WERI-Rb-1 (cell line): ENCODE measurements around the gene ITCH.
"Not testable (repeated sequence)": the region's sequence is repeated elsewhere in the genome, so short reads cannot be mapped to it uniquely, and the experiment has no call there.

Source experiments
- DNase-seq: peaks from one replicate; pipeline ENCODE4 v3.0.0-alpha.2; 2020
- H3K27ac ChIP-seq: fragments of 250-450 bp; sonication (Bioruptor Pico); 2 replicates; pipeline ENCODE4 v1.5.1; 2020; ENCODE audit warnings: mild to moderate bottlenecking, moderate library complexity
- H3K27me3 ChIP-seq: fragments of 250-450 bp; sonication (Bioruptor Pico); 2 replicates; pipeline ENCODE4 v1.5.1; 2021; ENCODE audit warnings: mild to moderate bottlenecking, low read depth, moderate library complexity; ENCODE audit not compliant: insufficient read depth, severe bottlenecking
- H3K36me3 ChIP-seq: fragments of 250-450 bp; sonication (Bioruptor Pico); 2 replicates; pipeline ENCODE4 v1.5.1; 2020; ENCODE audit warnings: mild to moderate bottlenecking, moderate library complexity
- H3K4me3 ChIP-seq: 2 replicates; pipeline ENCODE4 v1.5.1; 2011; ENCODE audit warnings: low read depth, mild to moderate bottlenecking, control low read depth, low read length
- H3K9me3 ChIP-seq: fragments of 250-450 bp; sonication (Bioruptor Pico); 2 replicates; pipeline ENCODE4 v1.5.1; 2021; ENCODE audit warnings: mild to moderate bottlenecking, moderate library complexity; ENCODE audit not compliant: severe bottlenecking
- TF ChIP-seq, protein P1 (sequence below): IDR thresholded peaks from 2 replicates; pipeline ENCODE4 v1.5.1; 2011; ENCODE audit warnings: low read depth, mild to moderate bottlenecking, control low read depth, inconsistent platforms, low read length

Gene ITCH

DNA sequence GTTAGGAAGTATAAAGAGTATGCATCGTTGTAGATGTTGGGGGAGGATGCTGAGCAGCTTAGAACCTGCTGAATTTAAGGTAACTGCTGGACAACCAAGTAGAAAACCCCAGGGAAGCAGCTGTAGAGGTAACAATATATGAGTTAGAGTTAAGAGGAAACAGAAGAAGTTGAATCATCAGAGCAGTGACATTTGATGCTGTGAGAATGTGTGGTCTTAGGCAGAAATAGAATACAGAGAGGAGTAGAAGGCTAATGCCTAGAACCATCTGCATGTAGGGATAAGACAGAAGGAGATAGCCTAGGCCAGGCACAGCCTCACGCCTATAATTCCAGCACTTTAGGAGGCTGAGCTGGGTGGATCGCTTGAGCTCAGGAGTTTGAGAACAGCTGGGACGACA lies 130.6 kb downstream of the ITCH start:
- TF ChIP-seq, protein P1, sequence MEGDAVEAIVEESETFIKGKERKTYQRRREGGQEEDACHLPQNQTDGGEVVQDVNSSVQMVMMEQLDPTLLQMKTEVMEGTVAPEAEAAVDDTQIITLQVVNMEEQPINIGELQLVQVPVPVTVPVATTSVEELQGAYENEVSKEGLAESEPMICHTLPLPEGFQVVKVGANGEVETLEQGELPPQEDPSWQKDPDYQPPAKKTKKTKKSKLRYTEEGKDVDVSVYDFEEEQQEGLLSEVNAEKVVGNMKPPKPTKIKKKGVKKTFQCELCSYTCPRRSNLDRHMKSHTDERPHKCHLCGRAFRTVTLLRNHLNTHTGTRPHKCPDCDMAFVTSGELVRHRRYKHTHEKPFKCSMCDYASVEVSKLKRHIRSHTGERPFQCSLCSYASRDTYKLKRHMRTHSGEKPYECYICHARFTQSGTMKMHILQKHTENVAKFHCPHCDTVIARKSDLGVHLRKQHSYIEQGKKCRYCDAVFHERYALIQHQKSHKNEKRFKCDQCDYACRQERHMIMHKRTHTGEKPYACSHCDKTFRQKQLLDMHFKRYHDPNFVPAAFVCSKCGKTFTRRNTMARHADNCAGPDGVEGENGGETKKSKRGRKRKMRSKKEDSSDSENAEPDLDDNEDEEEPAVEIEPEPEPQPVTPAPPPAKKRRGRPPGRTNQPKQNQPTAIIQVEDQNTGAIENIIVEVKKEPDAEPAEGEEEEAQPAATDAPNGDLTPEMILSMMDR, result no peak
- peaks cover 72% of the 10 kb centered on the region for H3K36me3 ChIP-seq

DNA sequence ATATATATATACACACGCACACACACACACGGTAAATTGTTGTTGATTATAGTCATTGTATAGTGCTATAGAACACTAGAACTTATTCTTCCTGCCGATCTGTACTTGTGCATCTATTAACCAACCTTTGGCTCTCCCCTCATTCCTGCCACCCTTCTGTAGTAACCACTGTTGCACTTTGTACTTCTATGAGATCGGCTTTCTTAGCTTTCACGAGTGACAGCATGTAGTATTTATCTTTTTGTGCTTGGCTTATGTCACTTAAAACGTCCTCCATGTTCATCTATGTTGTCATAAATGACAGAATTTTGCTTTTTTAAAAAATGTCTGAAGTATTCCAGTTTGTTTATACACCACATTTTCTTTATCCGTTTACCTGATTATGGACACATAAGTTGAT lies 132.2 kb downstream of the ITCH start:
- H3K36me3 ChIP-seq, result peaks cover 56% of the 10 kb centered on the region
- TF ChIP-seq, protein P1, result no peak
- no peak for DNase-seq
- no peaks in the 10 kb centered on the region for H3K9me3 ChIP-seq
- no peaks in the 10 kb centered on the region for H3K27me3 ChIP-seq
- H3K4me3 ChIP-seq, result no peak overlapping the region
- H3K27ac ChIP-seq, result no peak overlapping the region

More for the DNA sequence above, 130.6 kb downstream of the ITCH start:
- Histone ChIP-seq H3K9me3 (no peaks in the 10 kb centered on the region), H3K27me3 (no peaks in the 10 kb centered on the region), H3K4me3 (no peak overlapping the region), H3K27ac (no peak overlapping the region)
- DNase-seq, result no peak

DNA sequence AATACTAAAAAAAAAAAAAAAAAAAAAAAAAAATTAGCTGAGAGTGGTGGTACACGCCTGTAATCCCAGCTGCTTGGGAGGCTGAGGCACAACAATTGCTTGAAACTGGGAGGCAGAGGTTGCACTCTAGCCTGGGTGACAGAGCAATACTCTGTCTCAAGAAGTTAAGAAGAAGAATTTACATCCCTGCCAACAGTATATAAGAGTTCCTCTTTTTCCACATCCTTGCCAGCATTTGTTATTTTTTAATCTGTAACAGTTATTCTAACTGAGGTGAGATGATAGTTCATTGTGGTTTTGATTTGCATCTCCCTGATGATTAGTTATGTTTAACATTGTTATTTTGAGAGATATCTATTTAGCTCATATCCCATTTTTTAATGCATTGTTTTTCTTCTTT lies 132.8 kb downstream of the ITCH start:
- Histone ChIP-seq H3K27me3 (no peaks in the 10 kb centered on the region), H3K9me3 (no peaks in the 10 kb centered on the region), H3K27ac (no peak overlapping the region), H3K36me3 (peaks cover 56% of the 10 kb centered on the region), H3K4me3 (no peak overlapping the region)
- TF ChIP-seq, protein P1, result no peak
- DNase-seq, result no peak

DNA sequence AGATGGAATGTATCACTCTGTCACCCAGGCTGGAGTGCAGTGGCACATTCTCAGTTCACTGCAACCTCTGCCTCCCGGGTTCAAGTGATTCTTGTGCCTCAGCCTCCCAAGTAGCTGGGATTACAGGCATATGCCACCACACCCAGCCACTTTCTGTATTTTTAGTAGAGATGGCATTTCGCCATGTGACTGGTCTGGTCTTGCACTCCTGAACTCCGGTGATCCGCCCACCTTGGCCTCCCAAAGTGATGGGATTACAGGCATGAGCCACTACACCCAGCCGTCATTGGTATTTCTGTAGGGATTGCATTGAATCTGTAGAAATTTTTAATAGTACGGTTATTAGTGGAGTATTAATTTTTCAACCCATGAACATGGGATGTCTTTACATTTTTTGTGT lies 134.5 kb downstream of the ITCH start:
- not testable (repeated sequence) for H3K9me3 ChIP-seq, H3K27ac ChIP-seq, DNase-seq, H3K4me3 ChIP-seq, H3K27me3 ChIP-seq
- peaks cover 48% of the 10 kb centered on the region for H3K36me3 ChIP-seq

DNA sequence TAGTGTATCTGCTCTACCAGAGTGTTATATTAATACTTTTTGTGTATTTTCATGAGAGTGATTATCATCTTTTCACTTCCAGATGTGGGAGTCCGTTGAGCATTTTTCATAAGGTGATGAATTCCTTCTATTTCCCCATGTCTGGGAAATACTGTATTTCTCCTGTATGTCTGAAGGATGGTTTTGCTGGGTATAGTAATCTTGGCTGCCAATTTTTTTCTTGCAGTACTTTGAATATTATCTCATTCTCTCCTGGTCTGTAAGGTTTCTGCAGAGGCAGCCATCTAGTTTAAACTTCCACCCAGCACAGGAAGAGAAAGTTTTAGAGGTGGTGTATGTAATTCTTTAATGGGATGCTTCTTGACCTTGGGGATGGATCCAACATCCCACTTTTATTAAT lies 137.8 kb downstream of the ITCH start:
- TF ChIP-seq, protein P1, result no peak
- H3K9me3 ChIP-seq, result no peaks in the 10 kb centered on the region
- no peak for DNase-seq
- H3K27me3 ChIP-seq, result no peaks in the 10 kb centered on the region
- no peak overlapping the region for H3K4me3 ChIP-seq
- no peak overlapping the region for H3K27ac ChIP-seq
- H3K36me3 ChIP-seq, result peaks cover 47% of the 10 kb centered on the region

DNA sequence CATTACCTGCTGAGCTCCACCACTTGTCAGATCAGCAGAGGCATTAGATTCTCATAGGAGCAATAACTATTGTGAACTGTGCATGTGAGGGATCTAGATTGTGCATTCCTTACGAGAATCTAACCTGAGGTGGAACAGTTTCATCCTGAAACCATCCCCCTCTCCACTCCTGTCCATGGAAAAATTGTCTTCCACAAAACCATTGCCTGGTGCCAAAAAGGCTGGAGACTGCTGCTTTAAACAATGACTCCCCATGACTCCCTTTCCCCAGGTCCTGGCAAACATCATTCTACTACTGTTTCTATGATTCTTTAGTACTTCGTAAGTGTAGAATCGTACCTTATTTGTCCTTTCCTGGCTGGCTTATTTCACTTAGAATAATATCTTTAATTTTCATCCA lies 143.4 kb downstream of the ITCH start:
- Histone ChIP-seq H3K4me3 (no peak overlapping the region), H3K27me3 (no peaks in the 10 kb centered on the region), H3K27ac (no peak overlapping the region), H3K36me3 (peaks cover 47% of the 10 kb centered on the region), H3K9me3 (no peaks in the 10 kb centered on the region)
- TF ChIP-seq, protein P1, result no peak
- no peak for DNase-seq
